Colon (tissue), 2 donors: ENCODE results near the gene FETUB.

Experiments used
- FAIRE-seq: peaks from 2 replicates; lab custom pipeline; 2012; peaks lifted over from hg19 to GRCh38; lab: Jason Lieb, UNC
- donor health status: control.
- donor health status: control.

FETUB gene

GRCh38 chr3:186636536-186636935 lies 3.7 kb upstream of the FETUB start:
- FAIRE-seq = no peak

GRCh38 chr3:186637686-186638085 lies 2.5 kb upstream of the FETUB start:
- no peak for FAIRE-seq

GRCh38 chr3:186638259-186638658 lies 1.9 kb upstream of the FETUB start:
- no peak for FAIRE-seq

- FAIRE-seq = no peak
These were observed 247 bp downstream of the FETUB start for GRCh38 chr3:186640473-186640818.

GRCh38 chr3:186640929-186641328 lies 730 bp downstream of the FETUB start:
- no peak for FAIRE-seq

GRCh38 chr3:186642014-186642413 lies 1.8 kb downstream of the FETUB start:
- no peak for FAIRE-seq

- FAIRE-seq = no peak
These were observed 3.3 kb downstream of the FETUB start for GRCh38 chr3:186643493-186643892.

GRCh38 chr3:186644683-186645082 lies 4.5 kb downstream of the FETUB start:
- no peak for FAIRE-seq

GRCh38 chr3:186646106-186646505 lies 5.9 kb downstream of the FETUB start:
- no peak for FAIRE-seq

- no peak for FAIRE-seq
These were observed 6.6 kb downstream of the FETUB start for GRCh38 chr3:186646841-186647240.

- FAIRE-seq = no peak
These were observed 8.7 kb downstream of the FETUB start for GRCh38 chr3:186648851-186649250.

GRCh38 chr3:186651678-186652215 lies 11.5 kb downstream of the FETUB start:
- FAIRE-seq = no peak

- FAIRE-seq = no peak
These were observed 13.0 kb downstream of the FETUB start for GRCh38 chr3:186653080-186653707.

- FAIRE-seq = no peak
These were observed 13.8 kb downstream of the FETUB start for GRCh38 chr3:186653984-186654383.

GRCh38 chr3:186663361-186664118 lies 23.3 kb downstream of the FETUB start:
- FAIRE-seq = no peak

- no peak for FAIRE-seq
These were observed 23.9 kb downstream of the FETUB start for GRCh38 chr3:186664119-186664495.

GRCh38 chr3:186664506-186664905 lies 24.3 kb downstream of the FETUB start:
- no peak for FAIRE-seq

GRCh38 chr3:186665625-186666188 lies 25.5 kb downstream of the FETUB start, which contains the start of gene HRG:
Gene HRG, plus strand, starts transcription at chr3:186666014. Its CDS starts 18 bp downstream, at chr3:186666032.
- FAIRE-seq = no peak

- no peak for FAIRE-seq
These were observed 28.2 kb downstream of the FETUB start for GRCh38 chr3:186668426-186668825.

- FAIRE-seq = no peak
These were observed 29.3 kb downstream of the FETUB start for GRCh38 chr3:186669378-186670084.

- no peak for FAIRE-seq
These were observed 30.0 kb downstream of the FETUB start for GRCh38 chr3:186670155-186670554.

- FAIRE-seq = no peak
These were observed 30.9 kb downstream of the FETUB start for GRCh38 chr3:186671051-186671450.

GRCh38 chr3:186678604-186679003 lies 38.4 kb downstream of the FETUB start:
- FAIRE-seq = no peak
